NCI-H345 treated with DMSO at 0.1 percent for 48 hours (cell line): ENCODE data around the gene SLC5A10.
"Not testable (repeated sequence)": the region's sequence is repeated elsewhere in the genome, so short reads cannot be mapped to it uniquely, and the experiment has no call there.

Source experiments
- DNase-seq: peaks from one replicate; lab custom pipeline; 2025; ENCODE audit not compliant: unreplicated experiment; lab: John Stamatoyannopoulos, UW

Gene SLC5A10

DNA sequence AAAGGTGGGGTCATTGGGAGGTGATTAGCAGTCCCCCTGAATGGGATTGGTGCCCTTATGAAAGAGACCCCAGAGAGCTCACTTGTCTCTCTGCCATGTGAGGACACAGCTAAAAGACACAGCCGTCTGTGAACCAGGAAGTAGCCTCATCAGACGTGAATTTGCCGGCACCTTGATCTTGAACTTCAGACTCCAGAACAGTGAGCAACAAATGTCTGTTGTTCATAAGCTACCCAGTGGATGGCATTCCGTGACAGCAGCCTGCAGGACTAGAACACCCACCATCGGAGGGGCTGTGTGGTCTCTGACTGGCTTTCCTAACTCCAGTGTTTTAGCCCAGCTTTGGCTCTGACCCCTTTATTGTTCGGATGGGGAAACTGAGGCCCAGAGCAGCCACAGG is 85.6 kb downstream of the SLC5A10 start:
- not testable (repeated sequence) for DNase-seq

- not testable (repeated sequence) for DNase-seq
These were observed 86.0 kb downstream of the SLC5A10 start for GRCh38 chr17:19038007-19038406.

GRCh38 chr17:19038730-19039129 is 86.8 kb downstream of the SLC5A10 start:
- not testable (repeated sequence) for DNase-seq

DNA sequence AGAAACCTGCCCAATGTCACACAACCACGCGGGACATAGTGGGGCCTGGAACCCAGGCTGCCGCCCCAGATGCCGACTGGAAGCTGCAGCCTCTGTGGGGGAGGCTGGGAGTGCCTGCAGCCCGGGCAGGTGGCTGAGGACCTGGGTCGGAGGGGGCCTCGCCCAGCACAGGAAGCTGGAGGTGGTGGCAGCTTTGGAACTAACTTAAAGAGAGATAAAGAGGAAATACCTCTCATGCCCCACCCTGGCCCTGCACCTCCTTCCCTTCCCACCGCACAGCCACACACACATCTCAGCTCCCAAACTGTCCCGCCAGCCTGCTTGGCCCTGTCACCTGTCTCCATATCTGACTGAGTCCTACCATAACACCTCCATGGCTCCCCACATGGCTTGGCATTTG is 88.4 kb downstream of the SLC5A10 start:
- DNase-seq = not testable (repeated sequence)

GRCh38 chr17:19041871-19042270 is 89.9 kb downstream of the SLC5A10 start:
- DNase-seq = not testable (repeated sequence)

DNA sequence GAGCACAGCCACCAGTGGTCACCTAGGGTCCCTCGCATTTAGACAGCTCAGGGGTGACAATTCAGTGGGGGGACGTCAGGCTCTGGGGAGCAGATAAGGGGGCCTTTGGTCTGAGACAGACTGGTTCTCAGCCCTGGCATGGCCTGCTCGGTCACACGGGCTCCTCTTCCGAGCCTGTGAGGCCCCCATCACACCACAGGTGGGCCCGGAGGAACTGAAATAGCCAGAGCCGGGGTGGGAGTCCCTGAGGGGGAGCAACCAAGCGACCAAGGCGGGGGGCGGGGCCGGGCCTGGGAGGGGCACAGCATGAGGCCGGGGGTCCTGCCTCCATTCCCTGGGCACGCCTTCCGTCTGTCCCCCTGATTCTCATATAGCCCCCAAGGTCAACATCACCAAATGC is 90.4 kb downstream of the SLC5A10 start:
- not testable (repeated sequence) for DNase-seq

- DNase-seq = not testable (repeated sequence)
These were observed 91.1 kb downstream of the SLC5A10 start for GRCh38 chr17:19043032-19043431.

DNA sequence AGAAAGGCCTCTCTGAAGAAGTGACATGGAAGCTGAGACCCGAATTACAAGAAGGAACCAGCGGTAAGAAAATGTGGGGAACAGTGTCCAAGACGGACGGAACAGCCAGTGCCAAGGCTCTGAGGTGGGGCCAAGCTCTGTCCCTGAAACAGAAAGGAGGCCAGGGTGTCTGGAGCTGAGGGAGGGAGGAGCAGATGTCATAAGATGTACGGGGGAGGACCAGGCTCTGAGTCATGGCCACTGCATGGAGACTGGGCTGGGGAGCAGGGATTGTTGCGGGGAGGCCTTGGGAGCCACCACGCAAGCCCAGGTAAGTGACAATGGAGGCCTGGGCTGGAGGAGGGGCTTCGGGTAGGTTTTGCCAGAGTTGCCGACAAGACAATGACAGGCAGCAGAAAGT is 92.7 kb downstream of the SLC5A10 start:
- not testable (repeated sequence) for DNase-seq

DNA sequence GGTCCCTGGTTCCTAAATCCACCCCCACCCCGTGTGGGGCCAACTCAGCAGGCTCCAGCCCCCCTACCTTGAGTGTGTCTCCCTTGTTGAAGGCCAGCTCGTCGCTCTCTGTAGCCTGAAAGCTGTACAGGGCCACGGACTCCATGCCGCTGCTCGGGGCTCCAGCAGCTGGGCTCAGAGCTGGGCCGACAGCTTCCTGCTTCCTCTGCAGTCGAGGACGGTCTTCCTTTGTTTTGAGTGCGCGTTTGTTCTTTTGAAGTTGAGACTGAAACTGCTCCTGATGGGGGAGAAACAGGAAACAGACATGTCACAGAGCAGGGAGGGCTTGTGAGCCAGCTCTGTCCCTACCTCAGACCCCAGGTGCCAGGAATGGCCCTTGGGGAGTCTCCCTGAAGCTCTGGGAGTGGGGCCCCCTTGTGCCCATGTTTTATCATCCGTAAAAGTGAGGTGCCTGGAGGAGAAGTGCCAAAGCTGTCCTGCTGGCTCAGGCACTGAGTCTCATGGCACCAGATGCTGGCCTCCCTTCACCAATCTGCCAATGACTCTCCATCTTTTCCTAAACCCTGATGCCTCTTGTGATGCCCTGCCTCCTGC is 94.9 kb downstream of the SLC5A10 start, which contains the start of gene GRAP:
TSS of gene GRAP (minus strand) at position 176 of the 594 bp plus-strand sequence. CDS start at position 145, 31 bp downstream.
- not testable (repeated sequence) for DNase-seq

- not testable (repeated sequence) for DNase-seq
These were observed 95.5 kb downstream of the SLC5A10 start for GRCh38 chr17:19047510-19047909.

GRCh38 chr17:19048826-19049225 is 96.9 kb downstream of the SLC5A10 start:
- DNase-seq = not testable (repeated sequence)

DNA sequence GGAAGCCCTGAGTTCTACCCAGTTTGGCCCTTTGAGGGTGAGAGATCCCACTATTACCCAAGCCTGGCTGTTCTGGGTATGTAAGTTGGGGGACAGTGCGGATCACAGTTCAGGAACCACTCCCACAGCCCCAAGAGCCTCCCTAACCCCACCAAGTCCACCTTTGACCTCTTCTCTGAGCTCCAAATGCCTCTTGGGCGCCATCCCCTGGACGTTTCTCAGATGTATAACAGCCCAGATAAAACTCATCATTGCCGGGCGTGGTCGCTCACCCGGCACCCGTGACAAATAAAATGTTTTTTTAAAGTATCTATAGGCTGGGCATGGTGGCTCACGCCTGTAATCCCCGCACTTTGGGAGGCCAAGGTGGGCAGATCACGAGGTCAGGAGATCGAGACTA is 103.5 kb downstream of the SLC5A10 start:
- DNase-seq = not testable (repeated sequence)

- DNase-seq = not testable (repeated sequence)
These were observed 110.2 kb downstream of the SLC5A10 start for GRCh38 chr17:19062009-19062717.

- DNase-seq = not testable (repeated sequence)
These were observed 110.9 kb downstream of the SLC5A10 start for GRCh38 chr17:19062718-19063325.

GRCh38 chr17:19063326-19063956 is 111.5 kb downstream of the SLC5A10 start:
- DNase-seq = not testable (repeated sequence)

- not testable (repeated sequence) for DNase-seq
These were observed 112.4 kb downstream of the SLC5A10 start for GRCh38 chr17:19064378-19064777.

- DNase-seq = not testable (repeated sequence)
These were observed 118.6 kb downstream of the SLC5A10 start for GRCh38 chr17:19070318-19071168.
